NCI-H2107 treated with DMSO at 0.1 percent for 48 hours (cell line): ENCODE results near the gene SLC10A6.
"Not testable (repeated sequence)": the region's sequence is repeated elsewhere in the genome, so short reads cannot be mapped to it uniquely, and the experiment has no call there.

Experiments
- DNase-seq: peaks from one replicate; lab custom pipeline; 2025; ENCODE audit not compliant: unreplicated experiment; lab: John Stamatoyannopoulos, UW

Gene SLC10A6, protein sequence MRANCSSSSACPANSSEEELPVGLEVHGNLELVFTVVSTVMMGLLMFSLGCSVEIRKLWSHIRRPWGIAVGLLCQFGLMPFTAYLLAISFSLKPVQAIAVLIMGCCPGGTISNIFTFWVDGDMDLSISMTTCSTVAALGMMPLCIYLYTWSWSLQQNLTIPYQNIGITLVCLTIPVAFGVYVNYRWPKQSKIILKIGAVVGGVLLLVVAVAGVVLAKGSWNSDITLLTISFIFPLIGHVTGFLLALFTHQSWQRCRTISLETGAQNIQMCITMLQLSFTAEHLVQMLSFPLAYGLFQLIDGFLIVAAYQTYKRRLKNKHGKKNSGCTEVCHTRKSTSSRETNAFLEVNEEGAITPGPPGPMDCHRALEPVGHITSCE

GRCh38 chr4:86848732-86849619 is at the start of gene SLC10A6:
Gene SLC10A6 (minus strand): TSS chr4:86849384. CDS start chr4:86849115, 269 bp downstream.
- DNase-seq, result no peak

DNA sequence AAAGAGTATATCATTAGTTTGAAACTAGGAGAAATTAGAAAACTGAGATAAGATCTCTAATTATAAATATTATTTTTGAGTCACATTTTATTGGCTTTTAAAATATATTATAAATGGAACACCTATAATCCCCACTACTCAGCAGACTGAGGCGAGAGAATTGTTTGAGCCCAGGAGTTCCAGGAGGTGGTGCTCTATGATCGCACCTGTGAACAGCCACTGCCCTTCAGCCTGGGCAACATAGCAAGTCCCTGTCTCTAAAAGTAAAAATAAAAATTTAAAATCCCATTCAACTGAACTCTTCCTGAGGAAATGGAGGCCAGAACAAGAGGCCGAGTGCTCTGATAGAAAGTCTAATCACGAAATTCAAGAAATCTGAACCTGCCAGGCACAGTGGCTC is 49.4 kb upstream of the SLC10A6 start:
- no peak for DNase-seq

- DNase-seq, result no peak
These were observed 47.4 kb upstream of the SLC10A6 start for GRCh38 chr4:86896596-86896995.

- DNase-seq, result peak; percentile 70
These were observed 46.7 kb upstream of the SLC10A6 start for GRCh38 chr4:86895692-86896488.

DNA sequence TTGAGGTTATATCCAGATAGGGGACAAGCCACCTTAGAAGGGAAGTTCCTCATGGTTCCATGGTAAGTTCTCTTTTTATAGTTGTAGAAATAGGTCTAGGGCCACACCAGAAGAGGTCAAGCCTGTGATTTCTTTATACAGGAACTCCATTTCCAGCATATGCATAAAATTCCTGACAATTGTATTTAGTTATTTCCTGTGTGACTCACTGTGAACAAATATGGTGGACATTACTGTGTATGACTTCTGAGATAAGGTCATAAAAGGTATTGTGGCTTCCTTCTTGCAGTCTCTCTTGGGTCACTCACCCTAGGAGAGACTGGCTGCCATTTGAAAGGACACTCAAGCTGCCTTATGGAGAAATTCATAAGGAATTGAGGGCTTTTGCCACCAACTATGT is 45.3 kb upstream of the SLC10A6 start:
- DNase-seq, result no peak

GRCh38 chr4:86893136-86893535 is 44.0 kb upstream of the SLC10A6 start:
- no peak for DNase-seq

GRCh38 chr4:86892636-86892960 is 43.4 kb upstream of the SLC10A6 start:
- no peak for DNase-seq

DNA sequence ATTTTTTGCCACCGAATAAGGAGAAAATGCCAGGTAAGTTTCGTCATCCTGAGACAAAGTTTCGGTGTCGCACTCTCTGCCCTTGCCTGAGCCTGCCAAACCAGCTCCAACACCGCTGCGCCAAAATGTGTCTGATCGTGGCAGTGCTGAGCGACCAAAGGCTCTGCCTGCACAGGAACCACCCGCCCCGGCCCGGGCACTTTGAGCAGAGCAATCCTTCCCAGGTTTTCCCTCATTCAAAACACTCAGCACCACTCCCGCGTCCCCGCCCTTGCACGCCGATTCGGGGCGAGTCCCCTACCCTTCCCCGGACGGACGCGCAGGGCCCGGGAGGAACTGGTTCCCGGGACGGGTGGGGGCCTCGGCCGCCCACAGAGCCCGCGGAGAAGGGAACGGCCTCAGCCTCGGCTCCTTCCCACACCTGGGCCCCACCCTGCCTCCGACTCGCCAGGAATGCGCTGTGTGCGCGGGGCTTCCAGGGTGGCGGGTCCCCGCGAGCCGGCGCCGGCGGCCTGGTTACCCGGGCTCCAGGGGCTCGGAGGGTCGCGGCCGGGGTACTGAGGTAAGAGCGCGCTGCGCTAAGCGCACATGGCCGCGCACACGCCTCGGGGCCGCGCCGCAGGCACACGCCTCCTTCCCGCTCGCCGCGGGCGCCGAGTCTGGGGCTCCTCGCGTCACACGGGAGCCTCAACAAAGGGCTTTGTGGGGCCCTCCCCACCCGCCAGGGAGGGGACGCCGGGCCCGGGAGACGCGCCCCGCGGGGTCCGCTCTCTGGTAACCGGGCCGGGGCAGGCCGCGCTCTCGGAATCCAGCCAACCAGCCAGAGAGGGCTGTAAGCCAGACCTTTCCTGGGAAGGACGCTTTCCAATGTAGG is 42.8 kb upstream of the SLC10A6 start, which contains the start of gene C4orf36:
C4orf36 (minus strand) TSS at position 661 of the 874 bp plus-strand sequence. CDS start 902 bp downstream, outside the sequence.
- peak; percentile 24 for DNase-seq

GRCh38 chr4:86890790-86891189 is 41.6 kb upstream of the SLC10A6 start:
- no peak for DNase-seq

DNA sequence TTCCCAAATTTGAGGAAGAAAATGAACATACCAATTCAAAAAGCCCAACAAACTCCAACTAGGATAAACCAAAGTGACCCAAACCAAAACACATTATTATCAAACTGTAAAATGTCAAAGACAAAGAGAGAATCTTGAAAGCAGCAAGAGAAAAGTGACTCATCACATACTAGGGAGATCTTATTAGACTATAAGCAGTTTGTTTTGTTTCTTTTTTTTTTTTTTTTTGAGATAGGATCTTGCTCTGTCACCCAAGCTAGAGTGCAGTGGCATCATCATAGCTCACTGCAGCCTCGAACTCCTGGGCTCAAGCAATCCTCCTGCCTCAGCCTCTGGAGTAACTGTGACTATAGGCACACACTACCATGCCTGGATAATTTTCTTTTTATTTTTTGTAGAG is 30.5 kb upstream of the SLC10A6 start:
- DNase-seq, result no peak

- DNase-seq, result no peak
These were observed 29.5 kb upstream of the SLC10A6 start for GRCh38 chr4:86878640-86879039.

GRCh38 chr4:86876894-86877685 is 27.9 kb upstream of the SLC10A6 start:
- no peak for DNase-seq

GRCh38 chr4:86875436-86875835 is 26.3 kb upstream of the SLC10A6 start:
- DNase-seq, result not testable (repeated sequence)

DNA sequence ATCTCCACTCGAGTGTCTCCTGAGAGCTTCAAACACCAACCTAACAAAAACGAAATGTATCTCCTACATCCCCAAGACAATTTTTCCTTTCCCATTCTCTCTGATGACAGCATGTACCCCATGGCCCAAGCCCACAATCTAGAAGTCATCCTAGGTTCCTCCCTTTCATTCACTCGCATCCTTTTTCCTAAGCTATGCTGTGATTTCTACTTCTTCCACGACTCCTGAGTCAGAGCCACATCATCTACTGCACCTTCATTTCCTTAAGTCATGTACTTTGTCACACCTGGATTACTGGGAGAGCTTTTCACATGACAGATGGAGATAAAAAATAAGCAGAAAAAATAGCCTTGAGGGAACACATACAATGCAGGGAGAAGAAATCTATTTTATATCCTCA is 23.0 kb upstream of the SLC10A6 start:
- no peak for DNase-seq

DNA sequence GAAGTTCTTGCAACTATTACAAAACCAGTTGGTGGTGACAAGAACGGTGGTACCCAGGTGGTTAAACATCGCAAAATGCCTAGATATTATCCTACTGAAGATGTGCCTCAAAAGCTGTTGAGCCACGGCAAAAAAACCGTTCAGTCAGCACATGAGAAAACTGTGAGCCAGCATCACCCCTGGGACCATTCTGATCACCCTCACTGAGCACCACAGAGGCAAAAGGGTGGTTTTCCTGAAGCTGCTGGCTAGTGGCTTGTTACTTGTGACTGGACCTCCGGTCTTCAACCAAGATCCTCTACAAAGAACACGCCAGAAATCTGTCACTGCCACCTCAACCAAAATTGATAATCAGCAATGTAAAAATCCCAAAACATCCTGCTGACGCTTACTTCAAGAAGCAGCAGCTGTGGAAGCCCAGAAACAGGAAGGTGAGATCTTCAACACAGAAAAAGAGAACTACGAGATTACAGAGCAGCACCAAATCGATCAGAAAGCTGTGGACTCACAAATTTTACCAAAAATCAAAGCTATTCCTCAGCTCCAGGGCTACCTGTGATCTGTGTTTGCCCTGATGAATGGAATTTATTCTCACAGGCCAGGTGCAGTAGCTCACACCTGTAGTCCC is 21.4 kb upstream of the SLC10A6 start:
- no peak for DNase-seq

DNA sequence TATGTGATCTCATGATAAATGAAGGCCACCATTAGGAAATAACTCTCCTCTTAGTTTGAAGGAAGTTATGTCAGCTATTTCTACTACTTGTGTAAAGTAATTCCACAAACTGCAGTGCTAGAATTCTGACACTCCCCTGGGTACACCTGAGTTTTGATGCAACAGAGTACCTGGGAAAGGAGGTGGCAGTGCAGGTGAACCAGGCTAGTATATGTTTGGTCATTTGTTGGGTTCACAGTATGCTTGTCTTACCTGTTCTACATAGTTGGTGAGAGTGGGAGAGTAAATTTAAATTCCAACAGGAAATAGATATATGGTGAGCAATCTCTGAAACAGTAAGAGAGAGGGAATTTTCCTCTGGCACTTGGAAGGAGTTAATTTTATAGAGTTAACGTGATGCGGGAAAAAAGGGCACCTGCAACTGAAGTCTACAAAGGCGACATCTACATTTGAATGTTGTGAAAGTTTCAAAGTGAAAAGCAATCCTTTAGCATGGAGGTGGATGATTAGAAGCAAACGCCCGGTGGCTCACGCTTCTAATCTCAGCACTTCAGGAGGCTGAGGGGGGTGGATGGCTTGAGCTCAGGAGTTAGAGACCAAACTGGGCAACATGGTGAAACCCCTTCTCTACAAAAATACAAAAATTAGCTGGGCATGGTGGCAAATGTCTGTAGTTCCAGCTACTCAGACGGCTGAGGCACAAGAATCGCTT is 8.3 kb upstream of the SLC10A6 start:
- no peak for DNase-seq

- no peak for DNase-seq
These were observed 7.7 kb upstream of the SLC10A6 start for GRCh38 chr4:86856896-86857295.

- no peak for DNase-seq
These were observed 6.4 kb upstream of the SLC10A6 start for GRCh38 chr4:86855572-86855971.
